Activated CD4-positive, alpha-beta T cell treated with anti-CD3 and anti-CD28 coated beads, Interleukin-2, amount 50 U/mL, for 48 hours (primary cell): ENCODE data around the gene P2RY2.
"Not testable (repeated sequence)": the region's sequence is repeated elsewhere in the genome, so short reads cannot be mapped to it uniquely, and the experiment has no call there.

Experiments used
- DNase-seq, 2 experiments: peaks; one replicate each; pipeline ENCODE4 v3.0.0-alpha.2; 2020

Gene P2RY2

GRCh38 chr11:73229896-73230875 is 12.1 kb downstream of the P2RY2 start:
- DNase-seq = no peak

- DNase-seq = no peak
Measured at GRCh38 chr11:73230931-73231330, 12.8 kb downstream of the P2RY2 start.

- DNase-seq = not testable (repeated sequence)
Measured at GRCh38 chr11:73232487-73232886, 14.4 kb downstream of the P2RY2 start.

- DNase-seq = no peak
Measured at GRCh38 chr11:73233211-73233610, 15.1 kb downstream of the P2RY2 start.

GRCh38 chr11:73233692-73234470 is 15.8 kb downstream of the P2RY2 start:
- DNase-seq = no peak

GRCh38 chr11:73234471-73235181 is 16.5 kb downstream of the P2RY2 start:
- no peak for DNase-seq

GRCh38 chr11:73235236-73235786 is 17.2 kb downstream of the P2RY2 start:
- no peak for DNase-seq

- DNase-seq = no peak
Measured at GRCh38 chr11:73236205-73236765, 18.2 kb downstream of the P2RY2 start.

GRCh38 chr11:73236854-73237253 is 18.8 kb downstream of the P2RY2 start:
- DNase-seq = peak; percentile 33 to 54

GRCh38 chr11:73237471-73238290 is 19.6 kb downstream of the P2RY2 start:
- no peak for DNase-seq

- no peak for DNase-seq
Measured at GRCh38 chr11:73239111-73239521, 21.0 kb downstream of the P2RY2 start.

GRCh38 chr11:73239571-73240189 is 21.6 kb downstream of the P2RY2 start:
- DNase-seq = no peak

GRCh38 chr11:73240190-73240781 is 22.2 kb downstream of the P2RY2 start:
- no peak for DNase-seq

GRCh38 chr11:73241300-73241699 is 23.2 kb downstream of the P2RY2 start:
- DNase-seq = no peak

GRCh38 chr11:73242251-73243092 is 24.4 kb downstream of the P2RY2 start:
- DNase-seq = peak; percentile 71 to 78

- no peak for DNase-seq
Measured at GRCh38 chr11:73243093-73243485, 25.0 kb downstream of the P2RY2 start.

- DNase-seq = no peak
Measured at GRCh38 chr11:73244589-73245240, 26.6 kb downstream of the P2RY2 start.

GRCh38 chr11:73245461-73245860 is 27.4 kb downstream of the P2RY2 start:
- DNase-seq = no peak

GRCh38 chr11:73246303-73246702 is 28.2 kb downstream of the P2RY2 start:
- no peak for DNase-seq
